ENCODE measurements around the gene PRR22. TPM values are rescaled to one million over a fixed set of nuclear protein-coding genes. Genes with fewer than 3 reads are reported as not detected.

The PRR22 gene
- total RNA-seq, 2 donors from 2014 or later, result 1.6 to 6.8 TPM

- intact Hi-C loops (cut with DNase I), result no loop called here
Measured at GRCh38 chr19:5814852-5815246, 30.3 kb upstream of the PRR22 start.

GRCh38 chr19:5814123-5814851 lies 29.7 kb upstream of the PRR22 start:
- Histone ChIP-seq H3K27me3 (replicated peaks; ENCODE audit: insufficient read depth) (no peaks in the 10 kb centered on the region), H3K4me1 (replicated peaks) (no peaks in the 10 kb centered on the region), H3K27ac (no peak overlapping the region), H3K9me3 (no peaks in the 10 kb centered on the region), H3K36me3 (no peaks in the 10 kb centered on the region), H3K4me3 (no peak overlapping the region)
- no peak for DNase-seq (ENCODE audit: low spot score)
- TF ChIP-seq POLR2AphosphoS5 (IDR thresholded peaks at IDR 0.05), result no peak
- no peak for TF ChIP-seq POLR2A (IDR thresholded peaks at IDR 0.05)
- no peak for TF ChIP-seq CTCF (IDR thresholded peaks at IDR 0.05)
- 69% methylated on average over 9 of the region's 9 CpGs for WGBS
- intact Hi-C loops (cut with DNase I), result no loop called here

More at GRCh38 chr19:5814852-5815246, 30.3 kb upstream of the PRR22 start:
- TF ChIP-seq CTCF (IDR thresholded peaks at IDR 0.05) (no peak), POLR2AphosphoS5 (IDR thresholded peaks at IDR 0.05) (no peak), POLR2A (IDR thresholded peaks at IDR 0.05) (no peak)
- no peaks in the 10 kb centered on the region for H3K36me3 ChIP-seq
- no peak for DNase-seq (ENCODE audit: low spot score)
- H3K27me3 ChIP-seq (replicated peaks; ENCODE audit: insufficient read depth), result no peaks in the 10 kb centered on the region
- H3K27ac ChIP-seq, result no peak overlapping the region
- no peaks in the 10 kb centered on the region for H3K9me3 ChIP-seq
- H3K4me1 ChIP-seq (replicated peaks), result no peaks in the 10 kb centered on the region
- no peak overlapping the region for H3K4me3 ChIP-seq
- WGBS, result 61% methylated on average over 11 of the region's 11 CpGs

GRCh38 chr19:5811117-5811516 lies 26.6 kb upstream of the PRR22 start:
- no peak for DNase-seq (ENCODE audit: low spot score)
- H3K27me3 ChIP-seq (replicated peaks; ENCODE audit: insufficient read depth), result no peaks in the 10 kb centered on the region
- WGBS, result 92% methylated on average over 4 of the region's 4 CpGs
- no peaks in the 10 kb centered on the region for H3K36me3 ChIP-seq
- no peaks in the 10 kb centered on the region for H3K4me1 ChIP-seq (replicated peaks)
- TF ChIP-seq CTCF (IDR thresholded peaks at IDR 0.05) (no peak), POLR2A (IDR thresholded peaks at IDR 0.05) (no peak), POLR2AphosphoS5 (IDR thresholded peaks at IDR 0.05) (no peak)
- intact Hi-C loops (cut with DNase I), result no loop called here
- no peak overlapping the region for H3K27ac ChIP-seq
- H3K4me3 ChIP-seq, result no peak overlapping the region
- no peaks in the 10 kb centered on the region for H3K9me3 ChIP-seq

GRCh38 chr19:5809469-5809868 lies 24.9 kb upstream of the PRR22 start:
- no peak for DNase-seq (ENCODE audit: low spot score)
- H3K4me3 ChIP-seq, result no peak overlapping the region
- WGBS, result 71% methylated on average over 10 of the region's 10 CpGs
- H3K27me3 ChIP-seq (replicated peaks; ENCODE audit: insufficient read depth), result no peaks in the 10 kb centered on the region
- intact Hi-C loops (cut with DNase I), result no loop called here
- H3K4me1 ChIP-seq (replicated peaks), result no peaks in the 10 kb centered on the region
- H3K9me3 ChIP-seq, result no peaks in the 10 kb centered on the region
- H3K36me3 ChIP-seq, result no peaks in the 10 kb centered on the region
- no peak overlapping the region for H3K27ac ChIP-seq
- TF ChIP-seq POLR2AphosphoS5 (IDR thresholded peaks at IDR 0.05) (no peak), CTCF (IDR thresholded peaks at IDR 0.05) (no peak), POLR2A (IDR thresholded peaks at IDR 0.05) (no peak)

GRCh38 chr19:5809053-5809452 lies 24.5 kb upstream of the PRR22 start:
- DNase-seq (ENCODE audit: low spot score), result no peak
- Histone ChIP-seq H3K4me3 (no peak overlapping the region), H3K27ac (no peak overlapping the region), H3K36me3 (no peaks in the 10 kb centered on the region), H3K4me1 (replicated peaks) (no peaks in the 10 kb centered on the region), H3K27me3 (replicated peaks; ENCODE audit: insufficient read depth) (no peaks in the 10 kb centered on the region), H3K9me3 (no peaks in the 10 kb centered on the region)
- intact Hi-C loops (cut with DNase I), result no loop called here
- WGBS, result 88% methylated on average over 9 of the region's 9 CpGs
- TF ChIP-seq CTCF (IDR thresholded peaks at IDR 0.05) (no peak), POLR2A (IDR thresholded peaks at IDR 0.05) (no peak), POLR2AphosphoS5 (IDR thresholded peaks at IDR 0.05) (no peak)
